ENCODE measurements around the gene RPL4. TPM values are rescaled to one million over a fixed set of nuclear protein-coding genes. Genes with fewer than 3 reads are reported as not detected.

The RPL4 gene
- total and polyA plus RNA-seq, 12 donors, result 1,152 to 3,057 (median 1,312) TPM

- no peaks in the 10 kb centered on the region for H3K9me3 ChIP-seq
- H3K27me3 ChIP-seq, result no peaks in the 10 kb centered on the region
- no peak for TF ChIP-seq CTCF (IDR thresholded peaks at IDR 0.05)
- no peak for DNase-seq
- peak in 6 of 8 donors; percentile 18 to 58 (median 26) for ATAC-seq
- peak overlapping the region; percentile 62 to 91 (median 87) for H3K27ac ChIP-seq
- H3K4me1 ChIP-seq, result peaks cover 8 to 50% (median 24%) of the 10 kb centered on the region in 9 donors
- peak overlapping the region; percentile 67 to 97 (median 84) for H3K4me3 ChIP-seq
- 18 to 20% methylated on average over 17 of the region's 17 CpGs for WGBS, 2 donors
- intact Hi-C loops (cut with DNase I), result loop anchor here in 8 of 10 donors (1.0 to 10.0 kb wide), 6 partner anchors 110 to 200 kb away; partner anchors contain the start of genes MAP2K1 (in 7 of the 8) and TIPIN (in 2 of the 8)
- peaks cover 0 to 85% (median 50%) of the 10 kb centered on the region in 9 donors for H3K36me3 ChIP-seq
Observed at GRCh38 chr15:66496951-66497501, 7.6 kb downstream of the RPL4 start.

- Histone ChIP-seq H3K4me1 (peaks cover 8 to 43% (median 26%) of the 10 kb centered on the region in 9 donors), H3K9me3 (no peaks in the 10 kb centered on the region), H3K27me3 (no peaks in the 10 kb centered on the region), H3K4me3 (no peak overlapping the region), H3K27ac (no peak overlapping the region), H3K36me3 (peaks cover 0 to 85% (median 28%) of the 10 kb centered on the region in 9 donors)
- TF ChIP-seq CTCF (IDR thresholded peaks at IDR 0.05), result no peak
- intact Hi-C loops (cut with DNase I), result loop anchor here in 2 of 10 donors (10.0 kb wide), 1 partner anchor 139 kb away; the partner anchor contains the start of gene TIPIN (in 2 of the 2)
- DNase-seq (no peak), ATAC-seq (no peak)
- 81 to 87% methylated on average over 2 of the region's 2 CpGs for WGBS, 2 donors
Observed at GRCh38 chr15:66494262-66494661, 10.4 kb downstream of the RPL4 start.

- H3K4me1 ChIP-seq, result peaks cover 2 to 29% (median 13%) of the 10 kb centered on the region in 9 donors
- no peaks in the 10 kb centered on the region for H3K27me3 ChIP-seq
- H3K9me3 ChIP-seq, result no peaks in the 10 kb centered on the region
- WGBS, 2 donors, result 88 to 90% methylated on average over 3 of the region's 3 CpGs
- peaks cover 0 to 95% (median 25%) of the 10 kb centered on the region in 9 donors for H3K36me3 ChIP-seq
- intact Hi-C loops (cut with DNase I), result loop anchor here in 2 of 10 donors (10.0 kb wide), 1 partner anchor 137 kb away; the partner anchor contains the start of gene TIPIN (in 2 of the 2)
- ATAC-seq, result peak in 1 of 8 donors; percentile 39
- H3K27ac ChIP-seq, result no peak overlapping the region
- H3K4me3 ChIP-seq, result no peak overlapping the region
- no peak for DNase-seq
- TF ChIP-seq CTCF (IDR thresholded peaks at IDR 0.05), result no peak
Observed at GRCh38 chr15:66491846-66492245, 12.8 kb downstream of the RPL4 start.

GRCh38 chr15:66489179-66489791, 15.4 kb downstream of the RPL4 start:
- Histone ChIP-seq H3K9me3 (no peaks in the 10 kb centered on the region), H3K4me1 (peaks cover 0 to 14% (median 5%) of the 10 kb centered on the region in 9 donors), H3K27ac (peak overlapping the region in 1 of 10 donors; percentile 41), H3K27me3 (no peaks in the 10 kb centered on the region), H3K4me3 (no peak overlapping the region), H3K36me3 (peaks cover 0 to 100% (median 17%) of the 10 kb centered on the region in 9 donors)
- 78 to 81% methylated on average over 6 of the region's 6 CpGs for WGBS, 2 donors
- no peak for TF ChIP-seq CTCF (IDR thresholded peaks at IDR 0.05)
- ATAC-seq (peak in 1 of 8 donors; percentile 47), DNase-seq (no peak)
- intact Hi-C loops (cut with DNase I), result loop anchor here in 1 of 10 donors (10.0 kb wide), 1 partner anchor 84 kb away; no protein-coding TSS in a partner anchor
